GM12864 (cell line): ENCODE data around the gene ZNF521.

Experiments
- DNase-seq: peaks from one replicate; pipeline ENCODE4 v3.0.0-alpha.2; 2011; ENCODE audit warnings: low read depth
- H3K4me3 ChIP-seq: 2 replicates; pipeline ENCODE4 v1.5.1; 2011; ENCODE audit warnings: mild to moderate bottlenecking, low read depth, low read length, control low read depth
- TF ChIP-seq, protein P1 (sequence below): IDR thresholded peaks from 2 replicates; pipeline ENCODE4 v1.5.1; 2011; ENCODE audit warnings: low read depth, mild to moderate bottlenecking, moderate library complexity, low read length, control low read depth, inconsistent platforms; ENCODE audit errors: missing control alignments

ZNF521 gene

DNA sequence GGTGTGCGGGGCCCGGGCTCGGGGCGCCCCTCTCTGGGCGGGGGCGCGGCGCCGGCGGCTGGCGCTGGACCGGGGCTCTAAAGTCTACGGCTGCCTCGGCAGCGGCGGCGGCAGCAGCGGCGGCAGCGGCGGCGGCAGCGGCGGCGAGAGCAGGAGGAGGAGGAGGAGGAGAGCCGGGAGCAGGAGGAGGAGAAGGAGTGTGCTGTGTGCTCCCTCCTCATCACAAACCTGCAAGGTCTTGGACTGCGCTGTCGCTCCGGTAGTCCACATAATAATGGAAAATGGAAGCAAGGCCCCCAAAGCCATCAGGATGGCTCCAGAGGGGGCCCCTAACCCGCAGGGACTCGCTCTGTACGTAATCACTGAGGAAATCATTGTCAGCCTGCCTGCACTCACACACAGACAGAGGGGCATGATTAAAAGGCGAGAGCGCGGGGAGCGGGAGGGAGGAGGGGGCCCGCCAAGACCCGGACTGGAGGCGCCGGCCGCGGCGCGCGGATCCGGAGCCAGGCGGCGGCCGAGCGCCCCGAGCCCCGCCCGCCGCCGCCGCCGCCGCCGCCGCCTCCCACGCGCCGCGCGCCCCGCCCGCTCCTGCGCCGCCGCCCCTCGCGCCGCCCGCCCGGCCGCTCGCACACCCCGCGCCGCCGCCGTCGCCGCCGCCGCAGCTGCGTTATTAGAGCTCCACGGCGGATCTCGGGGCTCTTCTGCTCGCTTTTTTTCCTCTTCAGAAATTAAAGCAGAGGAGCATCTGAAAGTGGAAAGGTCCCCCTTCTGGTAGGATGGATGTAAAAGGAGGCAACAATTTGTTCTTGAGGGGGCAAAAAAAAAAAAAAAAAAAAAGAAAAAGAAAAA is at the start of gene ZNF521:
ZNF521 (minus strand) TSS at position 390 of the 852 bp plus-strand sequence. CDS start 1,220 bp downstream, outside the sequence.
- H3K4me3 ChIP-seq = peak within 1 kb of the TSS; percentile 57
- TF ChIP-seq, protein P1, sequence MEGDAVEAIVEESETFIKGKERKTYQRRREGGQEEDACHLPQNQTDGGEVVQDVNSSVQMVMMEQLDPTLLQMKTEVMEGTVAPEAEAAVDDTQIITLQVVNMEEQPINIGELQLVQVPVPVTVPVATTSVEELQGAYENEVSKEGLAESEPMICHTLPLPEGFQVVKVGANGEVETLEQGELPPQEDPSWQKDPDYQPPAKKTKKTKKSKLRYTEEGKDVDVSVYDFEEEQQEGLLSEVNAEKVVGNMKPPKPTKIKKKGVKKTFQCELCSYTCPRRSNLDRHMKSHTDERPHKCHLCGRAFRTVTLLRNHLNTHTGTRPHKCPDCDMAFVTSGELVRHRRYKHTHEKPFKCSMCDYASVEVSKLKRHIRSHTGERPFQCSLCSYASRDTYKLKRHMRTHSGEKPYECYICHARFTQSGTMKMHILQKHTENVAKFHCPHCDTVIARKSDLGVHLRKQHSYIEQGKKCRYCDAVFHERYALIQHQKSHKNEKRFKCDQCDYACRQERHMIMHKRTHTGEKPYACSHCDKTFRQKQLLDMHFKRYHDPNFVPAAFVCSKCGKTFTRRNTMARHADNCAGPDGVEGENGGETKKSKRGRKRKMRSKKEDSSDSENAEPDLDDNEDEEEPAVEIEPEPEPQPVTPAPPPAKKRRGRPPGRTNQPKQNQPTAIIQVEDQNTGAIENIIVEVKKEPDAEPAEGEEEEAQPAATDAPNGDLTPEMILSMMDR = peak; percentile 10
- no peak for DNase-seq

DNA sequence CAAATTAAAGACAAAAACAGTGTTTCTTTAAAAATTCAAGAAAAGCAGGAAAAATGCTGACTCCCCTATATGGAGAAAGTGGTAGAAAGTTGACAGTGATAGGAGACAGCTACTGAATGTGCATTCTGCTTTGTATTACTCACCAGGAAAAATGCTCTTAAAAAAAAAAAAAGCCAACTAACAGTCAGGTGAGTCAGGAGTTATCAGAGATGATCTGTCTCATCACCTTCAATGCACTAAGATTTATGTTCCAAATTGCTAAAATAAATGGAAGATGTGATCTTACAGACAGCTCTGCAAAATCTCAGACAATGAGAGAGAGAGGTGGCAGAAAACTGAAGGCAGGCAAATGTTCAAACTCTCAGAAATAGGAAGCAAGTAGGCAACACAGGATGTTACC is 47.6 kb upstream of the ZNF521 start:
- DNase-seq = no peak
- H3K4me3 ChIP-seq = no peak overlapping the region
- TF ChIP-seq, protein P1 = no peak

GRCh38 chr18:25392192-25392591 is 40.2 kb upstream of the ZNF521 start:
- TF ChIP-seq, protein P1 = no peak
- no peak for DNase-seq

GRCh38 chr18:25373432-25374179 is 21.6 kb upstream of the ZNF521 start:
- no peak overlapping the region for H3K4me3 ChIP-seq
- TF ChIP-seq, protein P1 = no peak
- DNase-seq = no peak

More at GRCh38 chr18:25392192-25392591, 40.2 kb upstream of the ZNF521 start:
- no peak overlapping the region for H3K4me3 ChIP-seq

DNA sequence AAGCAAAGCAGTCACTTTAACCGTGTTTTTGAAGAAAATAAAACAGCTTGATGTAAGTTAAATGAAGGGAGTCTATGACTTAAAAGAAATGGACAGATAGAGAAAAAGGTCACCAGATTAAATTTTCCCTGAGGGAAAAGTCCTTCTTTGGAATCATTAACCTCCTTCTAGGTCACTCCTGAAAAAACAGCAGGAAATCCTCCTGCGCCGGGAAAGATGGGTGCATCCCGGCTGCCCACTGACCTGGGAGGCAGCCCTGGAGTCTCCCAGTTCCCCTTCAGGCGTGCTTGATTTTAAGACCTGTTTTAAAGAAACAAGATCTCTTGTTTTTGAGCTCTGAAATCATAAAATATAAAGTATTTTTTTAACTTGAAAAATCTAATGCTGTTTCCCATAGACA is 18.4 kb upstream of the ZNF521 start:
- H3K4me3 ChIP-seq = no peak overlapping the region
- TF ChIP-seq, protein P1 = no peak
- DNase-seq = no peak

DNA sequence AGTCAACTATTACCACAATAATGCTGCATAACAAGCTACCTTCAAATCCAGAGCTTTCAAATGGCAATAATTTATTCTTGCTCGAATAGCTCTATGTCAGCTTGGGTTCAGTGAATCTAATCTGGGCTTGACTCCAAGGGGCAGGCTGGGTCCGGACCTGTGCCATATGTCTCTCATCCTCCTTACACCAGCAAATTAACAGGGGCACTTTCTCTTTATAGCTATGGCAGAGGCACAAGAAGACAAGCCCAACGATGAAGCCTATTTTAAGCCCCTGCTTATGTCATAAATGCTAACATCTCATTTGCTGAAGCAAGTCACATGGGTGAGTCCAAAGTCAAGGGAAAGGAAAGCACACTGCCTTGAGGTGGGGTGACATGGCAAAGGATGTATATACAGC is 13.3 kb upstream of the ZNF521 start:
- no peak overlapping the region for H3K4me3 ChIP-seq
- DNase-seq = no peak
- TF ChIP-seq, protein P1 = no peak
